Ovary (tissue), 9 donors: Measurements from ENCODE around the gene WFIKKN2. TPM values are rescaled to one million over a fixed set of nuclear protein-coding genes. Genes with fewer than 3 reads are reported as not detected.

ENCODE experiments used
- DNase-seq, 5 donors: peaks; one replicate each; pipeline ENCODE4 v3.0.0-alpha.2; 2019 to 2020
- H3K27ac ChIP-seq, 2 donors: fragments of 200-600 bp; one replicate each; pipeline versions ENCODE4 v1.5.1 to v1.8.0; 2019 to 2022
- H3K27me3 ChIP-seq: fragments of 200-600 bp; one replicate; pipeline ENCODE4 v1.8.0; 2022
- H3K36me3 ChIP-seq: fragments of 200-600 bp; sonication (generic); one replicate; pipeline ENCODE4 v1.5.1; 2019
- H3K4me1 ChIP-seq: one replicate; pipeline ENCODE4 v1.8.1; 2013; ENCODE audit warnings: mild to moderate bottlenecking, moderate library complexity; ENCODE audit not compliant: insufficient read depth
- H3K4me3 ChIP-seq: fragments of 200-600 bp; sonication (generic); one replicate; pipeline ENCODE4 v1.5.1; 2017
- H3K9me3 ChIP-seq, 2 donors: fragments of 200-600 bp in 1 of 2; sonication (generic) in 1 of 2; one replicate each; pipeline versions ENCODE4 v1.5.1 to v1.8.1; 2013 to 2019; ENCODE audit warnings: mild to moderate bottlenecking in 1 of 2, moderate library complexity in 1 of 2
- EP300 ChIP-seq: sonication (generic); formaldehyde crosslinking; IDR thresholded peaks from one replicate; pipeline ENCODE4 v1.6.1; 2017; ENCODE audit warnings: antibody characterized with exemption
- POLR2A ChIP-seq: fragments of 450-650 bp; IDR thresholded peaks from one replicate; pipeline ENCODE4 v1.6.1; 2017; ENCODE audit warnings: antibody characterized with exemption, mild to moderate bottlenecking, moderate library complexity
- WGBS, 3 donors: extraction: QIAGEN DNeasy Blood & Tissue Kit in 1 of 3; methylation state at CpG; one replicate each; pipeline versions ENCODE4 v1.1.5 to v1.1.7; 2013 to 2017; 5-methylcytosine and 5-hydroxymethylcytosine counted together
- intact Hi-C, 4 donors: fragments of 100-400 bp; cut with DNase I; formaldehyde crosslinking; loops; one replicate each; pipeline versions ENCODE4 v1.11.0 to v1.15.1; 2022 to 2023
- polyA plus RNA-seq, 2 donors: library from polyadenylated mRNA; stranded (reverse); fragments of 200-250 nt in 1 of 2; fragments of 350-450 nt in 1 of 2; fragmentation: Illumina TruSeq in 1 of 2; extraction: RNeasy Lipid Tissue Mini Kit (QIAGEN cat#74804) in 1 of 2; gene quantifications; one replicate each; pipeline ENCODE4 v1.2.3, GENCODE V29; 2013 to 2014
- total RNA-seq, 7 donors: library from RNA; depleted of rRNA in 2 of 7; stranded (reverse); fragments of >200 nt in 2 of 7; fragmentation: NEBNext Ultra II Directional in 3 of 7; extraction: Animal tissue kit (Norgen Biotek cat#: 25700) in 3 of 7; gene quantifications; one replicate each; pipeline versions ENCODE4 v1.1.0 to v1.2.4, GENCODE V29; 2016 to 2023
- TF ChIP-seq, protein P1 (sequence below), 3 donors: fragments of 450-650 bp in 2 of 3; fragments of 200-600 bp in 1 of 3; IDR thresholded peaks; one replicate each; pipeline versions ENCODE4 v1.5.1 to v1.8.0; 2016 to 2022; ENCODE audit warnings: antibody characterized with exemption in 3 of 3, mild to moderate bottlenecking in 1 of 3
- donor health status: DM: no; HTN: no; CAD: no; lungs with moderate emphysema.
- donor health status: DM: no; HTN: no; CAD: no.
- donor health status: Bipolar disorder and iron deficiency.
- donor health status: DM: yes; HTN: yes; CAD: no.
- donor health status: DM: no; HTN: no; CAD: no.
- donor health status: DM: yes; HTN: yes; CAD: no.

The WFIKKN2 gene
- total and polyA plus RNA-seq, 9 donors = 20.9 to 178 (median 91.3) TPM

DNA sequence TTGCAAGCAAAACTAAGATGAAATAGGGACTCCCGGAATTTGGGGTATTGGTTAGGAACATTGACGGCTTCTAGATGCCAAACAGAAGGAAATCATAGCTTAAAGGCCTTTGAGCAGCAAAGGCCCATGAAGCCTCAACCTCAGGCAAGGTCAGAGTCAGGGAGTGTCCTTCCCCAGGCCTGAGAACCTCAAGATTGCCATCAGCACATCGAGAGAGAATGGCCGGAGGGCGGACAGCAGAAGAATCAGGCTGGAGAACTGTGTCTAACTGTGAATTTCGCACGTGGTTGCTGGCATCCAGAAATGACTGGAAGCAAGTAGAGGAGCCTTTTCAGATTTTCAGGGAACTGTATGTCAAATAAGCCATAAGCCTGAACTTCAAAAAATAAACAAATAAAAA lies 43.3 kb upstream of the WFIKKN2 start:
- no peak for DNase-seq
- intact Hi-C loops = no loop called here
- 89 to 93% (median 92%) methylated on average over 7 of the region's 7 CpGs for WGBS, 3 donors
- TF ChIP-seq POLR2A = no peak
- TF ChIP-seq, protein P1, sequence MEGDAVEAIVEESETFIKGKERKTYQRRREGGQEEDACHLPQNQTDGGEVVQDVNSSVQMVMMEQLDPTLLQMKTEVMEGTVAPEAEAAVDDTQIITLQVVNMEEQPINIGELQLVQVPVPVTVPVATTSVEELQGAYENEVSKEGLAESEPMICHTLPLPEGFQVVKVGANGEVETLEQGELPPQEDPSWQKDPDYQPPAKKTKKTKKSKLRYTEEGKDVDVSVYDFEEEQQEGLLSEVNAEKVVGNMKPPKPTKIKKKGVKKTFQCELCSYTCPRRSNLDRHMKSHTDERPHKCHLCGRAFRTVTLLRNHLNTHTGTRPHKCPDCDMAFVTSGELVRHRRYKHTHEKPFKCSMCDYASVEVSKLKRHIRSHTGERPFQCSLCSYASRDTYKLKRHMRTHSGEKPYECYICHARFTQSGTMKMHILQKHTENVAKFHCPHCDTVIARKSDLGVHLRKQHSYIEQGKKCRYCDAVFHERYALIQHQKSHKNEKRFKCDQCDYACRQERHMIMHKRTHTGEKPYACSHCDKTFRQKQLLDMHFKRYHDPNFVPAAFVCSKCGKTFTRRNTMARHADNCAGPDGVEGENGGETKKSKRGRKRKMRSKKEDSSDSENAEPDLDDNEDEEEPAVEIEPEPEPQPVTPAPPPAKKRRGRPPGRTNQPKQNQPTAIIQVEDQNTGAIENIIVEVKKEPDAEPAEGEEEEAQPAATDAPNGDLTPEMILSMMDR (IDR thresholded peaks at IDR 0.05) = no peak
- TF ChIP-seq EP300 = no peak
- Histone ChIP-seq H3K9me3 (no peaks in the 10 kb centered on the region), H3K4me1 (peaks cover 1% of the 10 kb centered on the region), H3K27me3 (no peaks in the 10 kb centered on the region), H3K36me3 (no peaks in the 10 kb centered on the region), H3K27ac (no peak overlapping the region), H3K4me3 (no peak overlapping the region)

DNA sequence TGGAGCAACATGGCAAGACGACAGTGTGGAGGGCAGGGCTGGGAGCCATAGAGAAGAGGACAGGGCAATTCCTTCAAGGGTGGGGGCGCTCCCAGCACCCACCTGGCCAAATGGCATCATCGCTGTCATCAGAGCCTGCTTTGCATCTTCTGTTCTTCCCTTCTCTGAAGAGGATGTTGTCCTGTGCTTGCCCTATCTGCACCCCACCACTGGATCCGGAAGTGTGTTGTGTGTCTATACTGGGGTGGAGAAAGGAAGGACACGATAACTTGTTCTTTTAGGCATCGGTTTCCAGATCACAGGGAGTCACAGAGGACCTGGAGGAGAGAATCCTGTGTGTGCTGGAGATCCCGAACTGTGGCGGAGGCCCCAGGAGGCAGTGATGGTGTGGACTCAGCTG lies 42.4 kb upstream of the WFIKKN2 start:
- Histone ChIP-seq H3K4me1 (peaks cover 5% of the 10 kb centered on the region), H3K4me3 (no peak overlapping the region)
- intact Hi-C loops = no loop called here

DNA sequence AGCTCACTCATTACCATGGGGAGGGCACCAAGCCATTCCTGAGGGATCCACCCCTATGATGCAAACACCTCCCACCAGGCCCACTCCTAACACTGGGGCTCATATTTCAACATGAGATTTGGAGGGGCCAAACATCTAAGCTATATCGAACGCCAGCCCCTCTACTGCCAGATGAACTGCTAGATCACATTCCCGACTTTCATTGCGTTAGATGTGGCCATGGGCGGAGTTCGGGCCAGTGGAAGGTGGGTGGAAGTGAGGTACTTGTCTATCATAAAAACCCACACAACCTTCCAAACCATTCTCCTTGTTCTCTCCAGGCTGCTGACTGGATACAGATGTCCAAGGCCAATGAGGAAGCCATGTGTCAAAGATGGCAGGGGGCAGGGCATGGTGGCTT lies 41.0 kb upstream of the WFIKKN2 start:
- no peak overlapping the region for H3K27ac ChIP-seq
- no peaks in the 10 kb centered on the region for H3K27me3 ChIP-seq
- no peak overlapping the region for H3K4me3 ChIP-seq
- no peaks in the 10 kb centered on the region for H3K9me3 ChIP-seq
- intact Hi-C loops = no loop called here
- peaks cover 5% of the 10 kb centered on the region for H3K4me1 ChIP-seq
- DNase-seq = no peak
- 86 to 93% (median 92%) methylated on average over 6 of the region's 6 CpGs for WGBS, 3 donors
- TF ChIP-seq EP300 = no peak
- no peak for TF ChIP-seq POLR2A
- TF ChIP-seq, protein P1 (IDR thresholded peaks at IDR 0.05) = no peak
- H3K36me3 ChIP-seq = no peaks in the 10 kb centered on the region

More for the DNA sequence above, 42.4 kb upstream of the WFIKKN2 start:
- WGBS, 3 donors = 92 to 98% (median 96%) methylated on average over 8 of the region's 8 CpGs
- Histone ChIP-seq H3K27me3 (no peaks in the 10 kb centered on the region), H3K27ac (no peak overlapping the region), H3K36me3 (no peaks in the 10 kb centered on the region), H3K9me3 (no peaks in the 10 kb centered on the region)
- TF ChIP-seq, protein P1 (IDR thresholded peaks at IDR 0.05) = no peak
- no peak for TF ChIP-seq POLR2A
- TF ChIP-seq EP300 = no peak
- no peak for DNase-seq

DNA sequence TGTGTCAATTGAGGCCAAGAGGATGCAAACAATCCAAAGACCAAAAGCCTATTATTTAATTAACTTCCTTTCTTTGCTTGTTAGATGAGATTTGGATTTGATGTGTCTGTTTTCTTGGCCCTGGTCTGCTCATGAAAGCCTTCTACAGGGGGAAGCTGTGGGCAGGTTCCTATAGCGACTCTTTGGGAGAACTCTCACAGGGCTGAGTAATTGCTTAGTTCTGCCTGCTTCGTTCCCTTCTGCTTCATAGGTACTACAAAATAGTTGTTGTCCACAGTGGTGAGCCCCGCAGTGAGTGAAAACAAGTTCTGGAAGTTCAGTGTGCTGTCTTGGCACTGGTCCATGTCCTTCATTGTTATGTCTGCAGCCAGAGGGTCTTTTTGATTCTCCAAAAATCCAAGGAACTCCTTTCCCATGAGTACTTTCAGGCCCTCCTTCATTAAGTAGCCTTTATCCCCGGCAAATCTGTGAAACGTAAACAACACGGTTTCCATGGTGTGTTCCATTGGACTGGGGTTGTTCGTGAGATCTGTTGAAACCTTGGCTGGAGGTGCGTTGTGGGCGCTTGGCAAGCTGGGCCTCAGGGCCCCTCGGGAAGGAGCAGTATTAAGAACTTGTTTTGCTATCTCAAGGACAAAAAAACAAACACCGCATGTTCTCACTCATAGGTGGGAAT lies 38.1 kb upstream of the WFIKKN2 start:
- intact Hi-C loops = no loop called here
- Histone ChIP-seq H3K4me1 (peaks cover 5% of the 10 kb centered on the region), H3K36me3 (no peaks in the 10 kb centered on the region), H3K4me3 (no peak overlapping the region), H3K27ac (peak overlapping the region in 1 of 2 donors; percentile 52), H3K9me3 (no peaks in the 10 kb centered on the region), H3K27me3 (no peaks in the 10 kb centered on the region)
- TF ChIP-seq, protein P1 (IDR thresholded peaks at IDR 0.05) = no peak
- TF ChIP-seq EP300 = no peak
- no peak for TF ChIP-seq POLR2A
- 18 to 30% (median 23%) methylated on average over 11 of the region's 11 CpGs for WGBS, 3 donors
- DNase-seq = peak in 2 of 5 donors; percentile 35 to 72
